ENCODE data around the gene C2CD4D.

GRCh38 chr1:151832318-151832980 is 7.2 kb downstream of the C2CD4D start:
- TF ChIP-seq CTCF (IDR thresholded peaks at IDR 0.05) = no peak
- no peak for TF ChIP-seq JUN (CRISPR knock-in tag; IDR thresholded peaks at IDR 0.05)
- no peak for TF ChIP-seq ZNF512 (CRISPR knock-in tag; IDR thresholded peaks at IDR 0.05; ENCODE audit: borderline replicate concordance)
- TF ChIP-seq ZNF423 (CRISPR knock-in tag; IDR thresholded peaks at IDR 0.05) = no peak
- no peak for TF ChIP-seq ZBTB21 (CRISPR knock-in tag; IDR thresholded peaks at IDR 0.05; ENCODE audit: borderline replicate concordance)

All from WTC11 (cell line).